OCI-LY7 (cell line): ENCODE results near the gene DDIT4. TPM values are rescaled to one million over a fixed set of nuclear protein-coding genes. Genes with fewer than 3 reads are reported as not detected.

ENCODE experiments used
- BruUV-seq: library from RNA; stranded (reverse); fragments of 400-500 nt; replicated peaks from 2 replicates; lab custom pipeline; 2021; lab: Mats Ljungman, UMichigan
- CTCF ChIA-PET: fragments of 300-600 bp; sonication (Branson Sonifier 250); formaldehyde crosslinking; loops from one replicate; lab custom pipeline; 2022; ENCODE audit warnings: antibody characterized with exemption; ENCODE audit not compliant: unreplicated experiment; lab: Charles Lee
- POLR2A ChIA-PET: fragments of 300-600 bp; sonication (Branson Sonifier 250); formaldehyde crosslinking; loops from one replicate; lab custom pipeline; 2022; ENCODE audit warnings: antibody characterized with exemption; lab: Charles Lee
- DNase-seq: peaks from one replicate; pipeline ENCODE4 v3.0.0-alpha.2; 2015; ENCODE audit warnings: low spot score
- H2AFZ ChIP-seq: fragments of 200-600 bp; sonication (generic), shearing (Covaris generic); 2 replicates; pipeline ENCODE4 v1.6.1; 2014; ENCODE audit warnings: mild to moderate bottlenecking, antibody characterized with exemption, low read length, moderate library complexity
- H3K27ac ChIP-seq: fragments of 200-600 bp; sonication (generic); 2 replicates; pipeline ENCODE4 v1.5.1; 2014; ENCODE audit warnings: mixed run types, low read depth, mild to moderate bottlenecking, moderate library complexity, low read length, inconsistent platforms; ENCODE audit not compliant: poor library complexity, severe bottlenecking
- H3K36me3 ChIP-seq: fragments of 200-600 bp; sonication (generic); 2 replicates; pipeline ENCODE4 v1.6.1; 2014; ENCODE audit warnings: mild to moderate bottlenecking, antibody characterized with exemption, low read length, moderate library complexity, mixed read lengths; ENCODE audit not compliant: insufficient read depth
- H3K4me1 ChIP-seq: fragments of 200-600 bp; sonication (generic); 2 replicates; pipeline ENCODE4 v1.5.1; 2014; ENCODE audit warnings: mild to moderate bottlenecking, low read length; ENCODE audit not compliant: insufficient read depth, poor library complexity, severe bottlenecking
- H3K4me2 ChIP-seq: fragments of 200-600 bp; sonication (generic); 2 replicates; pipeline ENCODE4 v1.6.1; 2014; ENCODE audit warnings: mild to moderate bottlenecking, low read length
- H3K4me3 ChIP-seq: fragments of 200-600 bp; sonication (generic); 2 replicates; pipeline ENCODE4 v1.5.1; 2014; ENCODE audit warnings: mild to moderate bottlenecking, low read depth, low read length; ENCODE audit not compliant: poor library complexity, severe bottlenecking
- H3K79me2 ChIP-seq: fragments of 200-600 bp; sonication (generic); 2 replicates; pipeline ENCODE4 v1.6.1; 2016; ENCODE audit warnings: low read depth, mild to moderate bottlenecking, low read length, moderate library complexity, mixed read lengths; ENCODE audit not compliant: insufficient read depth
- H3K9me2 ChIP-seq: fragments of 200-600 bp; sonication (generic); 2 replicates; pipeline ENCODE4 v1.6.1; 2016; ENCODE audit warnings: mild to moderate bottlenecking, low read length, mixed read lengths; ENCODE audit not compliant: insufficient read depth
- H3K9me3 ChIP-seq: fragments of 200-600 bp; sonication (generic); 2 replicates; pipeline ENCODE4 v1.6.1; 2014; ENCODE audit warnings: mild to moderate bottlenecking, mixed run types, low read length, mixed read lengths
- H4K20me1 ChIP-seq: fragments of 200-600 bp; sonication (generic); 2 replicates; pipeline ENCODE4 v1.6.1; 2014; ENCODE audit warnings: mild to moderate bottlenecking, antibody characterized with exemption, low read length, moderate library complexity, mixed read lengths; ENCODE audit not compliant: insufficient read depth
- CTCF ChIP-seq: fragments of 200-600 bp; sonication (generic); conservative IDR thresholded peaks from 2 replicates; pipeline ENCODE4 v1.5.1; 2014; ENCODE audit warnings: mild to moderate bottlenecking, antibody characterized with exemption, low read length, moderate library complexity, mixed read lengths
- EZH2phosphoT487 ChIP-seq: fragments of 200-600 bp; sonication (generic); IDR thresholded peaks from 2 replicates; pipeline ENCODE4 v1.6.1; 2018; ENCODE audit warnings: low read depth, borderline replicate concordance, mild to moderate bottlenecking, mixed run types, antibody characterized with exemption, low read length, moderate library complexity, mixed read lengths
- intact Hi-C: fragments of 100-400 bp; cut with micrococcal nuclease; formaldehyde crosslinking; loops from one replicate; pipeline ENCODE4 v1.10.0; 2022; ENCODE audit not compliant: unreplicated experiment
- total RNA-seq, 2 experiments: library from RNA; depleted of rRNA in 1 of 2; stranded (reverse); fragments of >200 nt in 1 of 2; shearing (Covaris generic) in 1 of 2; gene quantifications; 2 replicates each; pipeline ENCODE4 v1.2.3, GENCODE V29; 2014 to 2022

Gene DDIT4
- total RNA-seq, 2 experiments from 2014 or later = 91.8 to 102 TPM

DNA sequence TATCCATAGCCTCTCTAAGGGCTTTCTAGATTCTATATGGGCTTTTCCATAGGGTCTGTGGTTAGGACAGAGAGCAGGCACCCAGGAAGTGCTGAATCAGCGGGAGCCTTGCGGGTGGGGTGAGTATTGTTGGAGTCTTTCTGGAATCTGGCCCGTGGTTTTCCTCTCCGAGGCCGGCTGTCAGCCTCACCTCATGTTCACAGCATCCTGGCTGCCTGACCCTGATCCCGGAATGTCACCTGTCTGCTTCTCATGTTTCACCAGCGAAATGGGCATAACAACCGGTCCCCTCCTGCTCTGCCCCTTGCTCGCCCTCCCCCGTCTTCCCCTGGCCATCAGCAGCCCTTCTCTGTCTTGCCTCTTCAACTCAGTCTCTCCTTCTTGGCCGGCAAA is 36.5 kb downstream of the DDIT4 start:
- CTCF ChIA-PET = no interaction called here
- H3K4me2 ChIP-seq = no peak overlapping the region
- no peaks in the 10 kb centered on the region for H3K36me3 ChIP-seq
- H3K79me2 ChIP-seq = no peaks in the 10 kb centered on the region
- no peak overlapping the region for H2AFZ ChIP-seq
- no peaks in the 10 kb centered on the region for H4K20me1 ChIP-seq
- H3K4me1 ChIP-seq = peaks cover 21% of the 10 kb centered on the region
- no TSS peak for BruUV-seq
- H3K9me2 ChIP-seq = no peaks in the 10 kb centered on the region
- no peak overlapping the region for H3K4me3 ChIP-seq
- TF ChIP-seq CTCF = no peak
- no peaks in the 10 kb centered on the region for H3K9me3 ChIP-seq
- no peak overlapping the region for H3K27ac ChIP-seq
- DNase-seq = no peak
- POLR2A ChIA-PET = no interaction called here
- intact Hi-C loops = loop anchor here (10.0 kb wide), 1 partner anchor 455 kb away; the partner anchor contains the start of gene PSAP

DNA sequence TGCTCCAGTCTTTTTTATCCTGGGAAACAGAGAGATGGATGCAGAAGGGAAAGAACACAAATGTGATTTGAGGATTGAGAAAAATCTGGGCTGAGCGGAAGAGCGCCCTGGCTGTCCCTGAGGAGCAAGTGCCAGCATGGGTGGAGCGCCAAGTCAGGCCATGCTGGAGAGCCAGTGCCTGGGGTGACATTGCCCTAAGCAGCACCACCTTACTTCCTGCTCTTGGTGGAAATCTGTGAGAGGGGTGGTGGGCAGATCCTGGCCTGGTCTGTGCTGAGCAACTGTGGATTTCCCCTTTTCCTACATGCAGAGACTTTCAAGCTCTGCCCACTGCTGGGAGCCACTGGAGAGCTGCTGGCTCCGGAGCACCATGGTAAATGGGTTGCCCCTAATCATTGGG is 36.9 kb downstream of the DDIT4 start:
- Histone ChIP-seq H2AFZ (no peak overlapping the region), H3K79me2 (no peaks in the 10 kb centered on the region), H3K36me3 (no peaks in the 10 kb centered on the region), H4K20me1 (no peaks in the 10 kb centered on the region), H3K9me3 (no peaks in the 10 kb centered on the region), H3K4me2 (no peak overlapping the region), H3K4me1 (peaks cover 18% of the 10 kb centered on the region), H3K4me3 (no peak overlapping the region), H3K9me2 (no peaks in the 10 kb centered on the region), H3K27ac (no peak overlapping the region)
- no TSS peak for BruUV-seq
- ChIA-PET CTCF (no interaction called here), POLR2A (interaction anchor here (1.8 kb wide), 1 partner anchor 13 kb away, joined by 8 read pairs; no protein-coding TSS in a partner anchor)
- no peak for DNase-seq
- intact Hi-C loops = loop anchor here (10.0 kb wide), 1 partner anchor 456 kb away; the partner anchor contains the start of gene PSAP
- TF ChIP-seq EZH2phosphoT487 = no peak
- TF ChIP-seq CTCF = no peak

DNA sequence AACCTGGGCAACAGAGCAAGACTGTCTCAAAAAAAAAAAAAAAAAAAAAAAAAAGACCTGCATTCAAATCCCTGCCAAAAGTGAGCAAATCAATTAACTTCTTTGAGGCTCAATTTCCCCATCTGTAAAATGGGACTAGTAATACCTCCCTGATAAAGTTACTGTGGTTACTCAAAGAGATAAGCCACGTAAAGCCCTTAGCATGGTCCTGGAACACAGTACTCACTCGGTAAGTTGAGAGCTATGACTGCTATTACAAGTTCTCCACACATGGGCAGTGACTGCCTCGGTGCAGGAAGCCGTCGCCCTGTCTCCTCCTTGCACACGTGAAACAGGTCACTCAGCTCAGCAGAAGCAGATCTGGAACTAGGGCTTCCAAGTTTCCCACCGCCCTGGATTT is 37.9 kb downstream of the DDIT4 start:
- peak overlapping the region; percentile 39; the same call in 1 of the 2 replicates for H2AFZ ChIP-seq
- no TSS peak for BruUV-seq
- H3K27ac ChIP-seq = no peak overlapping the region
- H3K9me2 ChIP-seq = no peaks in the 10 kb centered on the region
- DNase-seq = no peak
- peaks cover 23% of the 10 kb centered on the region for H3K4me1 ChIP-seq
- H3K79me2 ChIP-seq = no peaks in the 10 kb centered on the region
- H3K9me3 ChIP-seq = no peaks in the 10 kb centered on the region
- no peaks in the 10 kb centered on the region for H3K36me3 ChIP-seq
- H3K4me3 ChIP-seq = no peak overlapping the region
- H4K20me1 ChIP-seq = no peaks in the 10 kb centered on the region
- no peak overlapping the region for H3K4me2 ChIP-seq
- intact Hi-C loops = loop anchor here (10.0 kb wide), 1 partner anchor 457 kb away; the partner anchor contains the start of gene PSAP
- ChIA-PET CTCF (interaction anchor here (0.6 kb wide), 1 partner anchor 37 kb away, joined by 4 read pairs; no protein-coding TSS in a partner anchor), POLR2A (interaction anchor here (0.5 to 1.8 kb wide), 4 partner anchors 9 to 18 kb away, joined by 3 to 8 read pairs (median 4); no protein-coding TSS in a partner anchor)
- no peak for TF ChIP-seq EZH2phosphoT487
- TF ChIP-seq CTCF = no peak
